ENCODE results near the gene OAT.

Gene OAT

DNA sequence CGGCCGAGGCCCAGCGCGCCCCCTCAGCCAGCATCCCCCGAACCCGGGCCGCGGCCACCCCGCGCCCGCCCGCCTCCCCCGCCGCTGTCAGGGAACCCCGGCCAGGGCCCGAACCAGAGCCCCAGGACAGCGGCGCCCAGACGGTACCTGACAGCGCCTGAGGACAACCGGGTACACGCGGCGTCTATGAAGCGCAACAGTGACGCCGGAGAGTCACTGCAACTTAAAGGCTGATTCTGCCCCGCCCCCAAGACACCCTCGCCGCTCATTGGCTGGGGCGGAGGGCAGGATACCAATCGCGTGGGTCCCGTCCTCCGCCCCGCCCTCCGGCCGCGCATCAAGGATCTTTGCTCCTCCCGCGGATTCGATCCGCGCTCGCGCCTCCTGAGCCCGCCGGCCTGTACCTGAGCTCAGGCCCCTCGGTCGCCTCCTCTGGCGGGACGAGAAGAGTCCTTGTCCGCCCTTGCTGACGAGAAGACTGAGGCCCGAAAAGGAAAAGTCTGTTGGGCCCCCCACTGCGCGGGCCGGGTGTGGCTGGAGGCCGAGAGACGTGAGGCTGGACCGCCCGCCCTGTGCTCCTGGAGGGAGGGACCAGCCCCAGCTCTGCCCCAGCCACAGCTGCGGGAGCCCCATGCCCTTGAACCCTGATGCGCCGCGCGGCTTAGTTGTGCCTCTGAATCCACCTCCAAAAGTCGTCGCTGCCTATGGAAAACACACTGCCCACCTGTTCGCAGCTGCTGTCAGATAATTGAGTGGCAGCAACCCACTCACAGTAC, at the start of gene OAT:
TSS of gene OAT (minus strand) at position 198 of the 776 bp plus-strand sequence. CDS start 6,752 bp downstream, outside the sequence.
- DNase-seq: peak; percentile 91

DNA sequence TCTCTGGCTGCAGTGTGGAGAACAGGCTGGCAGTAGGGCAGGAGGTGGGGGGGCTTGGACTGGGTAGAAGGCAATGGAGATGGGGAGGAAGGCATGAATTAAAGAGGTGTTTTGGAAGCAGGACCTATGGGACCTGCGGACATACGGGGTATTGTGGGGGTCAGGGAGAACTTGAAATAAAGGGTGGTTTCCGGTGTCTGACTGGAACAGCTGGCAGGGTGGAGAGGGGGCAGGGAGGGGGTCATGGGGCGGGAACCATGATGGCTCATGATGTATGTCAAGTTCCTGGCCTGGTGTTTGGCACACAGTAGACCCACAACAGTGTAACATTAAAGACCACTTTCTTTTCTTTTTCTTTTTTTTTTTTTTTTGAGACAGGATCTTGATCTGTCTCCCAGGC, 48.4 kb upstream of the OAT start:
- no peak for DNase-seq

DNA sequence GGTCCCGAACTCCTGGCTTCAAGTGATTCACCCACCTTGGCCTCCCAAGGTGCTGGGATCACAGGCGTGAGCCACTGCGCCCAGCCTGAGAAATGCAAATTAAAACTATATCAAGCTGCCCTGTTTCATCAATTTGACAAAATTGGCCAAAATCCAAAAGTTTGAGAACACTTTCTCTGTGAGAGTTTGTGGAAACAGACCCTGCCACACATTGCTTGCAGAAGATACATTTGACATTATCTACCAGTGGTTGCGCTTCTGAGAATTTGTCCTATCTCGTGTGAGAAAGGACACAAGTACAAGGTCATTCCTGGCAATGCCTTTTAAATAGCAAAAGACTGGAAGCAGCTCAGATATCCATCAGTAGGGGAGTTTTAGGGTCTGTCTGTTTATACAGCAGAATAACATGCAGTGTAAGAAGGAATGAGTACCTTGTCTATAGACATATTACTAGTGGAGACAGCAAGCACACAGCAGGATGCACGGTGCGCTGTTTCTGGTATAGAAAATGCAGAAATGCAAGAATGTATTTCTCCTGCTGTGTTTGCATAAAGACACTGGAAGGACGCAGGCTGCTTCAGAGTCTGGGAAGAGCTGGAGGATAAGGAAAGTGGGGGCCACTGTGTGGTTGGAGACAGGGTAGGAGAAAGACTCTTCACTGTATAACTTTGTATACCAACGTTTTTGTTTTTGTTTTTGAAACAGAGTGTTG, 47.2 kb upstream of the OAT start:
- DNase-seq: no peak

DNA sequence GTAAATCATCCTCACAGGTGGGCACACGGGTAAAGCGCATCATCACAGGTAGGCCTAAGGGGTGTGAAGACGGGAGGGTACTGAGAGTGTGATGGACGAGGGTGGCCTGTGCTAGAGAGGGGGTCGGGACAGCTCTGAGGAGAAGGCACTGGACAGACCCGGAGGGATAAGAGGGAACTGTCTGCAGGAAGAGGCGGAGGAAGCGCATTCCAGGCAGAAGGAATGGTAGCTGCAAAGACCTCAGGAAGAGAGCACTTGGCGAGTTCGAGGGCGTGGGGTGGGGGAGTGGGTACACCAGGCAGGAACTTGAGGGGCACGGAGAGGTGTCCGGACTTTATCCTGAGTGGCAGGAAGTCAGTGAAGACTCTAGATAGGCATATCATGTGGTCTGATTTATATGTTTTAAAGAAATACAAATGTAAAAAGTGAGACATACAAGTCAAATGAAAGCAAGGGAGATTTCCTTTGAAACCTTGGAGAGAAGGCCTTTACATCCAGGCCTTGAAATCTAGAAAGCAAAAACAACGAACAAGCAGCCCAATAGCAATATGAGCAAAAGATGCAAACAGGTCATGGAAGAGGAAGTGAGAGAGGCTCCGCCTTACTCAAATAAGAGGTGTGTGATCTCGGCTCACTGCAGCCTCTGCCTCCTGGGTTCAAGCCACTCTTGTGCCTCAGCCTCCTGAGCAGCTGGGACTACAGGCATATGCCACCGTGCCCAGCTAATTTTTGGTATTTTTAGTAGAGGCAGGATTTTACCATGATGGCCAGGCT, 46.5 kb upstream of the OAT start:
- DNase-seq: no peak

DNA sequence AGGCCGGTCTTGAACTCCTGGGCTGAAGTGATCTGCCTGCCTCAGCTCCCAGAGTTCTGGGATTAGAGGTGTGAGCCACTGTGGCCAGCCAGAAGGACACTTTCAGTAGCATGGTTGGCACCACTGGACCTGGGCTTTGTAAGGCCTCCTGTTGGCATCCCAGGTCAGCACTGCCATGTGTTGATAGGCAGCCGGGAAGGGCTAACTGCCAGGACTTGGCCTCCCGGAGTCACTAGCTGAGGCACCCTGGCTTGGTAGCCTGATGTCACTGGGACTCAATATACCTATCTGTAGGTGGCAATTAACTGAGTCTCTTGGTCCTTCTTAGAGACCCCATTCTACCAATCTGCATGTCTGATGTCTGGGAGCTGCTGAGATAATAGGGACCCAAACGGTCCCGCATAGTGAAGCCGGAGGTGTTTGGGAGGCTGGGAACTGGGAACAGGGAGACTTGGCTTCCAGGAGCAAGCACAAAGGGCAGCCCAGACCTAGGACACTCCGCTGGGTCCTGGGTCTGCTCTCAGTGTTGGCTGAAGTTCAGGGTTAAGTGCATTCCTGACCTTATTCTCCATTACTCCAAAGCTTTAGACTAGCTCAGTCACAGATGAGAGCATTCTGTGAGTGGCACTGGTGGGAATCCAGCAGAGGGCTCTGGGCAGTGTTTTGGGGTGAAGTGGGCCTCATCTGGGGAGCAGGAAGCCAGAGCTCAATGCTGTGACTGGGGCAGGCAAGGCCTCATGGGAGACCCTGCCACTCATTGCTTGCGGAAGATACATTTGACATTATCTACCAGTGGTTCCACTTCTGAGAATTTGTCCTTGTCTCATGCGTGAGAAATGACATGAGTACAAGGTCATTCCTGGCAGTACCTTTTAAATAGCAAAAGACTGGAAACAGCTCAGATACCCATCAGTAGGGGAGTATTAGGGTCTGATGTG, 45.6 kb upstream of the OAT start:
- DNase-seq: no peak

DNA sequence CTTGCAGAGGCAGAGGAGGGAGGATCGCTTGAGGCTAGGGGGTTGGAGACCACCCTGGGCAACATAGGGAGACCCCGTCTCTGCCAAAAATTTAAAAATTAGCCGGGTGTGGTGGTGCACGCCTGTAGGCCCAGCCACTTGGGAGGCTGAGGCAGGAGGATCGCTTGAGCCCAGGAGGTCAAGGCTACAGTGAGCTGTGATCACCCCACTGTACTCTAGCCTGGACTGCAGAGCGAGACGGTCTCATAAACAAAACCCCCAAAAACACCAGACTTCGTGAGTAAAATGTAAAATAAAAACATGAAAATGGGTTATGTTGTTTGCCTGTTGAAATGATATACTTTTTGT, 43.6 kb upstream of the OAT start:
- DNase-seq: no peak

DNA sequence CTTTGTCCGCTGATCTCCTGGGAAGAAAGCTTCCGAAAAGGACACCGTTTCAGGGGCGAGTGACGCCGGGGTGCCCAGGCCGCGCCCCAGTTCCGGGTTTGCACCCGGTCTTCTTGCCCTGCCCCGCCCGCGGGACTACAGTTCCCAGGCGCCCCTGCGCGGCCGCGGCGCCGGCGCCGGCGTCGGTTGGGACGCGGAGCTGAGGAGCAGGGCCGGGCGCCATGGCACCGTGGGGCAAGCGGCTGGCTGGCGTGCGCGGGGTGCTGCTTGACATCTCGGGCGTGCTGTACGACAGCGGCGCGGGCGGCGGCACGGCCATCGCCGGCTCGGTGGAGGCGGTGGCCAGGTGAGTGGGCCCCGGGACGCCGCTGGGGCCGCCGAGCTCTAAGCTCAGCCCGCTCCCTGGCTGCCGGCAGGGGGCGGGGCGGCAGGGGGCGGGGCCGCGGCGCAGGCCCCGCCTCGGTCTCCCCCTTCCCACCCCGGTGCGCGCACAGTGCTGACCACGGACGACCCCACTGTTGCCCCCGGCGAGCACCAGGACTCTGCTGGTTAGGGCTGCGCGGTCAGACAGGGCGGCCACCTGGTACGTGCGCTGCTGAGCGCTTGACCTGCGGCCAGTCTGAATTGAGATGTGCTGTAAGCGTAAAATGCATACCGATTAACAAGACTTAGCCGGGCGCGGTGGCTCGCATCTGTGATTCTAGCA, 43.1 kb upstream of the OAT start, which contains the start of gene LHPP:
TSS of gene LHPP (plus strand) at position 182 of the 706 bp plus-strand sequence. CDS start at position 222, 40 bp downstream.
- DNase-seq: peak; percentile 25

DNA sequence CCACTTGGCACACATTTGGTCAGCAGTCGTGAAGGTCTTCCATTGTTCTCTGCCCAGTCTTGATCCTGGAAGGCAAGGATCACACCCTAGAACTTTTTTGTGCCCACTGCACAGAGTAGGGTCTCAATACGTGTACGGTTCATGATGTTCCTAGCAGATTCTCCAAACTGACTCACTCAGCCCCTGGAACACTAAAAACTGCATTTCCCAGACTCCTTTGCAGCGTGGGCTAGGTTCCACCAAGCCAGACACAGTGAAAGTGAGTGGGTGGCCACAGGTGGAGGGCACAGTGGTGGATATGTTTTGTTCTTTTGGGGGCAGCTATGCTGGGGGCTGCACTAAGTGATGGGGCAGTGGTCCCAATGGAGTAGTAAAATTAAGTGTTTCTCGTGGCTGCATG, 41.4 kb upstream of the OAT start:
- DNase-seq: no peak

DNA sequence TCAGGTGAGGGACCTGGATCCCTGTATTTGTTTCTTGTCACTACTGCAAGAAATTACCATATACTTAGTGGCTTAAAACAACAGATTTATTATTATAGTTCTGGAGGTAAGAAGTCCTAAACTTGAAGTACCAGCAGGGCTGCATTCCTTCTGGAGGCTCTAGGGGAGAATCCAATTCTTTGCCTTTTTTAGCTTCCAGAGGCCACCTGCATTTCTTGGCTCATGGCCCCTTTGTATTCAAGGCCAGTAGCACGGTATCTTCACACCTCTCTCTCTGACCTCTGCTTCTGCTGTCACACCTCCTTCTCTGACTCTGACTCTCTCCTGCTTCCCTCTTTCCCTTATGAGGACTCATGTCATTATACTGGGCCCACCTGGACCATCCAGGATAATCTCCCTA, 40.7 kb upstream of the OAT start:
- DNase-seq: no peak

DNA sequence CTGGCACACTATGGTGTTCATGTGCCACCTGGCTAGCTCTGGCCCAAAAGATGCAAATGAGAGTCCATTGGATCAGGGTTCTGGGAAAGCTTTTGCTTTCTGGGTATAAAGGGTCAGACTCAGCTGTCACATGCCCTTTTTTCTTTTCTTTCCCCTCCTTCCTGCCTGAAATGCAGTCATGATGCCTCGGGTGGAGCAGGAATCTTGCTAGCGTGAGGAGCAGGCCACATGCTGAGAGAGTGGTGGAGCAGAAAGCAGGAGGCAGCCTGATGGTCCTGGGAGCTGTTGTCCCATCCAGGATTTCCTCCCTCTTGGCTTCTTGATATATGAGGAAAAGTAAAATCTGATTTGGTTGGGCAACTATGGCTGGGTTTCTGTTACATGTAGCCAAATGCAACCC, 40.2 kb upstream of the OAT start:
- no peak for DNase-seq

DNA sequence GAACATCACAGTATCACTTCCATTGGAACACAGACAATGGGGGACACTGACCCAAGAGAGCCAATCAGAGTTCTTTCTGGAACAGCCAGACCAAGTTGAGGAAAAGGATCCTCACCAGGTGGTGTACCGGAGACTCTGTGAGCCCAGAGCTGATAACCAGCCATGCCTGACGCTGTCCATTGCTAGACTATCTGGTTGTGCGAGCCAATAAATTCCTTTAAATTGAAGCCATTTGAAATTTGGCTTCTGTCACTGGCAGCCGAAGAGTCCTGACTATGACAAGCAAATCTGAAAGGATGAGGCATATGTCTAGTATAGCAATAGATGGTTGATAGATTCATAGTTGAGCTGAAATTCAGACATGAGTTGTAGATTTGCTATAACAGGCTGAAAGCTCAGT, 39.8 kb upstream of the OAT start:
- no peak for DNase-seq

DNA sequence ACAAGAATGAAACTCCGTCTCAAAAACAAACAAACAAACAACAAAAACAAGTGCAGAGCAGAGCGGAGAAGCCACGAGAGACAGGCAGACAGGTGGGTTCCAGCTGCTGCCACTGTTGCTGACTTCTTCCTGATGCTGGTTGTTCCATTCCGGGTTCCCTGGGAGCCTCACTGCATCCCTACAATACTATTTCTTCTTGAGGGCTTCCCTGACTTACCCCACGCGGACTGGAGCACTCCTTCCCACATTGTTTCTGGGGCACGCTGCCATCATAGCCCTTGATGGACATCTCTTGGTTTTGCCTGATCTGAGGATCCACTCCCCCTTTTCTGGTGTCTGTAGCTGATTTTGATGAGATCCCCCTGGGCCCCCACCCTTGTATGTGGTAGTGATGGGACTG, 36.7 kb upstream of the OAT start:
- DNase-seq: no peak

DNA sequence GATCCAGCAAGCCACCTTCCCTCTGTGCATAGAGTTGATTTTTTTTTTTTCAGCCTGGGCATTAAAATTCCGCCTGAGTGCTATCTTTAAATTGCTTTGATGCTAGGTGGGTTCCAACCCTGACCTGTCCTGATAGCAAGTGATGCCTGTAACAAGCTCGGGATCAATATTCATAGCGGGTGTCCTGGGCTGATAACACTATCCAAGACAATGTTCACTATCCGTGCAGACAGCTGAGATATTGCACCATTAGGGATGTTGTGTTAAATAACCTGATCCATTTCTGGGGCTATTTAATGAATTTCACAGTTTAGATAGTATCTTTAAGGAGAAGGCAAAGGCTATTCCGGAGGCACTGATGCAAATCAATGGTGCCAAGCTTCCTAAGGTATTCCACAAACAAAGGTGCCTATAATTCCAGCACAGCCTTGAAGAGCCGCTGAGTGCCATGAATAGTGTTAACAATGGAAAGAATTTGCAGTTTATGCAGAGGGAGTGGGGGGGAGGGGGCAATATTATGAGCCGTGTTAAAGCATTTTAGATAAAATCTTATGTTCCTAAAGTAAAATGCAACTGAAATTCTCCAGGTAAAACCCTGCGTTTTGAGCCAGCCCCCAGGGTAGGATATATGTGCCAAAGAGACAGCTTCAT, 35.4 kb upstream of the OAT start:
- DNase-seq: no peak

DNA sequence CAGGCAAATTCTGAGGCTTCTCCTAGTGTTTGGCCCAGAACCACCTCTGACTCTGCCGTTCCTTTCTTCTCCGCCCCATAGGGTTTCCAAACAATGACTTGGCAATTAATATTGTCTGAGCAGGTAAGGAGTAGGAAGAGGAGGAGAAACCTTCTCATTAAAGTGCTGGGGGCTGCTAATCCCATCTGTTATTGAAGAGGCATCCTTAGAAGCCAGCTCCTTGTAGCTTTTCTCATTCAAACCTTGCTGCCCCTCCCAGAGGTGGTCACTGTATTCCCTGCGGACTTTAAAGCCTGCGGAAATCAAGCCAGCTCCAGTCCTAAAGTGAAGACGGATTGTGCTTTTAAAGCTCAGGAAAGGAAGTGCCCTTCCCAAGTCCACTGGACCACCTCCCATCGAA, 32.6 kb upstream of the OAT start:
- no peak for DNase-seq

DNA sequence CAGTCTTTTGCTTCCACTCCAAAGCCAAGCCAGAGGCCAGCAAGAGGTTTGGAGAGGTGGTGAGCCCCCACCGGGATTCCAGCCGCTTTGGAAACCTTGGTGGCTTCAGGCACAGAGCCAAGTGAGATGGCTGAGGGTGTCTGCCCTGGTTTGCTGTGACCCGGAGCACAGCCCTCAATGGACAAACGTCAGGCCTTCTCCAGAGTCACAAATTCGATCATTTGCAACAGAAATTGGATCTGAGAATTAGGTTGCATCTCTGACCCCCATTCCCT, 32.0 kb upstream of the OAT start:
- DNase-seq: no peak

DNA sequence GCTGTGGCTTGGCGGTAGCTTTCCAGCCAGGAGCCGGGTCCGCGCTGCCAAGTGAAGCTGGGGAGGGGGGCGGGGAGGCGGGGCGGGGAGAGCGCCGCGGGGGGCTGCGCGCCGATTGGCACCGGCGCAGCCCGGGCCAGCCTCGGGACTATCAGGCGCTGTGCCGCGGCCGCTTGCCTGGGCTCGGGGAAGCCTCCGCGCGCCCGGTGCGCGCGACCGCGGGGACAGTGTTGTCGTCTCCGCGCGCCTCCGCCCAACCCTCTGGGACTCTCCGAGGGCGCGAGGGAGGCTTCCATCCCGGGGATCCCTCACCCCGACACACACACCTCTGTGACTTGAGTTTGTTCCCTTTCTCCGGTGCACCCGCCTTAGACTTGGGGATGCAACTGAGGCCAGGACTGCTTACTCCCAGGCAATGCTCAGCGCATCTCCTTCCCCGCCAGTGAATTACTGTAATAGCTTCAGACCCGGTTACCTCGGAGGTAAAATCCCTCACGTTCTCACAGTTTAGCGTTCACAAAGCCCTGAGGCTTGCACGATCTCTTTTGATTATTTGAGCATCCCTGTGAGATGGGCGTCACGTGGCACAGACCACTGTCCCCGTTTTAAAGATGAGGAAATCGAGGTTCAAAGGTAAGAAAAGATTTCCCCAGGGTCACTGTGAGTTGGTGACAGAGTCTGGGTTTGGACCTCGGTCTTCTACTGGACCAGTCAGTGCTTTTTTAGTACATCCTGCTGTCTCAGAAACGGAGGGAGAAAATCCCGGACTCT, 31.5 kb upstream of the OAT start, which contains the start of gene NKX1-2:
TSS of gene NKX1-2 (minus strand) at position 24 of the 771 bp plus-strand sequence. CDS start 92 bp downstream, outside the sequence.
- DNase-seq: no peak

DNA sequence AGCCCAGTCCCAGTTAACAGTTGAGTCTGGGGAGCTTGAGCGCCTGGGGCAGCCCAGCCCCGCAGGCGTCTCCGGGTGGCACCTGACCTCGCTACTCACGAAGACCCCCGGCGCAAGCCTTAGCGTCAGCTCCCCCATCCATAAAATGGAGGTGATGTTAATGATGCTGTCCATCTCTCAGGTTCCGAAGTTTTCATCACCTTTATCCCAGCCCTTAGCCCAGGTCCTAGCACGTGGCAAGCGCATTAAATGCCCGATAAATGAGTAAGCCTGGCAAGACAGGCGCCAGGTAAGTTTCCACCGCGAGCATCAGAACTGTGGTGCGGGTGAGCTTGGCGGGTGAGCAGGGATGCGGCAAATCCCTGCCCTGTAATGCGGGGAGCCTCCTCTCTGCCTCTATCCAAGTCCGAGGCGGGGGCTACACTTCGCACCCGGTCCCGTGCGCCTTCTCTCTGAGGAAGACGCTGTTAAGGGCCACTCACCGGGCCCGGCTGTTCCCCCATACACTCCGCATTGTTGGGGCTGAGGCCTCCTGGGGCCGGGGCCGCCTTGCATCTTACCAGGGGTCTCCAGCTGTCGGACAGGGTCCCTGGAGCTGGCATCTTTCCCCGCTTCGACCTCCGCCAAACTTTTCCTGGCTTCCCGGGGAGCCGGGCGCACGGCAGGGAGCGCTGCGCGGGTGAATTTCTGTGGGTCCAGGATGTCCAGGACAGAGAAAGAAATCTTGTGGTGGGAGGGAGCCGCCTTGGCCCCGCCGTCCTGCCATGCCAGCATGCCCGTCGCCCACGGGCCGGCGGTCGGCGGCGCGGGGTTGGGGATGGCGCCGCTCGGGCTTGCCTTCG, 30.7 kb upstream of the OAT start:
- no peak for DNase-seq

DNA sequence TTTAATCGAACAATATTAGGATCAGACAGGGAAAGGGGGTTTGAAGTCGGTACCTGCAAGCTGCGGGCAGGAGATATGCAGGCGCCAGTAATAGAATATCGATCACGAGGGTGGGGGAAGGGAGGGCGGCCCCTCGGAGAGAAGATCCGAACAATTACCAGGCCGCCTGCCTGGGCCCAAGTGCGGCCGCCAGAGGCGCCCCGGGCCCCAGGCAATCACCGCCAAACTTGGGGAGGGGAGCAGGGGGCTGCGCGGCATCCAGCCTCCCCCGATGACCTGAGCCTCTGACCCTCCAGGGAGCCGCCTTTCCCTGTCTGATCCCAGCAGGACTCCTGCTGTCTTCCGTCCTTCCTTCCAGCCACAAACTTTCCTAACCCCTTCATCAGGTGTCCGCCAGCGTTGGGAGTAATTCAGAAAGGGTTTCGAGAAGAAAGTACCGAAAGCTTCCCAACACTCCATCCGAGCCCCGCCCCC, 30.0 kb upstream of the OAT start:
- no peak for DNase-seq

DNA sequence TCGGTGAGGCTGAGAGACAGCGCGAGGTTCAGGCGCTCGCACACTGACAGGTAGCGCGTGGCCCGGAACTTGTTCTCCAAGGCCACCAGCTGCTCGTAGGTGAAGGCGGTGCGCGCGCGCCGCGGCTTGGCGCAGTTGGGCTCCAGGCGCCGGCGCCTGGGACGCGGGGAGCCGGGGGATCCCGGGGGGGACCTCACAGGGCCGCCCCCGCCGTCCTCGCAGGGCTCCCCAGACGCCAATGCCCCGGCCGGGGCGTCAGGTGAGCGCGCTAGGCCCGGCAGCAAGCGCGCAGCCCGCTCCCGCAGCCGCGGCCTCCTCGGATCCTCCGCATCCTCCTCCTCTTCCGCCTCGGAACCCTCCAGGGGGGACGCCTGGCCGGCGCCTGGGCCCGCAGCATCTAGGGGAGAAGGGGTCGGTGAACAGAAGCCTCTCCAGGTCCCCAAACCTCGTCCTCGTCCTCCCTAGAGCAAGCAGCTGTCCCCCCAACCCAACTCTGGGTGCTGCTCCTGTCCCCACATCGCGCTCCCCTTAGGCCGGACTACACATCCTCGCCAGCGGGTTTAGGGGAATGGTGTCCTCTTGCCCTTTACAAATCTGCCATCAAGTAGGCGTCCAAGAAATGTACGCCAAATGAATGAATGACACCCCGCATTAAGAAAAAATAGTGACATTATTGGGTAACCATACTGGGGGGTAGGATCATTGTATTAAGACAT, 29.2 kb upstream of the OAT start:
- no peak for DNase-seq
